Measurements from ENCODE around the gene RHBDL1.

The RHBDL1 gene

GRCh38 chr16:722835-723633 is 47.6 kb downstream of the RHBDL1 start:
- no peak for TF ChIP-seq CTCF (IDR thresholded peaks at IDR 0.05; ENCODE audit: low read depth, low read length)
- DNase-seq (ENCODE audit: low read depth in 2 of 2) = no peak
- H3K4me3 ChIP-seq (replicated peaks in 1 of 2; ENCODE audit: low read depth in 2 of 2, low read length in 2 of 2) = no peak overlapping the region

GRCh38 chr16:723695-724094 is 48.2 kb downstream of the RHBDL1 start:
- no peak for TF ChIP-seq CTCF (IDR thresholded peaks at IDR 0.05; ENCODE audit: low read depth, low read length)
- no peak for DNase-seq (ENCODE audit: low read depth in 2 of 2)
- no peak overlapping the region for H3K4me3 ChIP-seq (replicated peaks in 1 of 2; ENCODE audit: low read depth in 2 of 2, low read length in 2 of 2)

GRCh38 chr16:724188-725040 is 48.9 kb downstream of the RHBDL1 start:
- no peak for DNase-seq (ENCODE audit: low read depth in 2 of 2)
- no peak for TF ChIP-seq CTCF (IDR thresholded peaks at IDR 0.05; ENCODE audit: low read depth, low read length)
- H3K4me3 ChIP-seq (replicated peaks in 1 of 2; ENCODE audit: low read depth in 2 of 2, low read length in 2 of 2) = no peak overlapping the region

- no peak for DNase-seq (ENCODE audit: low read depth in 2 of 2)
- TF ChIP-seq CTCF (IDR thresholded peaks at IDR 0.05; ENCODE audit: low read depth, low read length) = no peak
- H3K4me3 ChIP-seq (replicated peaks in 1 of 2; ENCODE audit: low read depth in 2 of 2, low read length in 2 of 2) = no peak overlapping the region
These were observed 49.5 kb downstream of the RHBDL1 start for GRCh38 chr16:725041-725376.

- no peak overlapping the region for H3K4me3 ChIP-seq (replicated peaks in 1 of 2; ENCODE audit: low read depth in 2 of 2, low read length in 2 of 2)
- TF ChIP-seq CTCF (IDR thresholded peaks at IDR 0.05; ENCODE audit: low read depth, low read length) = no peak
- DNase-seq (ENCODE audit: low read depth in 2 of 2) = no peak
These were observed 50.2 kb downstream of the RHBDL1 start for GRCh38 chr16:725463-726187.

GRCh38 chr16:726188-726437 is 50.6 kb downstream of the RHBDL1 start:
- TF ChIP-seq CTCF (IDR thresholded peaks at IDR 0.05; ENCODE audit: low read depth, low read length) = no peak
- no peak for DNase-seq (ENCODE audit: low read depth in 2 of 2)
- no peak overlapping the region for H3K4me3 ChIP-seq (replicated peaks in 1 of 2; ENCODE audit: low read depth in 2 of 2, low read length in 2 of 2)
